GM10847 (cell line): Measurements from ENCODE around the gene MRPL18.

Experiments used
- POLR2A ChIP-seq: IDR thresholded peaks from 2 replicates; pipeline ENCODE4 v1.6.1; 2011; ENCODE audit not compliant: insufficient read length; ENCODE audit errors: extremely low read depth

Gene MRPL18

DNA sequence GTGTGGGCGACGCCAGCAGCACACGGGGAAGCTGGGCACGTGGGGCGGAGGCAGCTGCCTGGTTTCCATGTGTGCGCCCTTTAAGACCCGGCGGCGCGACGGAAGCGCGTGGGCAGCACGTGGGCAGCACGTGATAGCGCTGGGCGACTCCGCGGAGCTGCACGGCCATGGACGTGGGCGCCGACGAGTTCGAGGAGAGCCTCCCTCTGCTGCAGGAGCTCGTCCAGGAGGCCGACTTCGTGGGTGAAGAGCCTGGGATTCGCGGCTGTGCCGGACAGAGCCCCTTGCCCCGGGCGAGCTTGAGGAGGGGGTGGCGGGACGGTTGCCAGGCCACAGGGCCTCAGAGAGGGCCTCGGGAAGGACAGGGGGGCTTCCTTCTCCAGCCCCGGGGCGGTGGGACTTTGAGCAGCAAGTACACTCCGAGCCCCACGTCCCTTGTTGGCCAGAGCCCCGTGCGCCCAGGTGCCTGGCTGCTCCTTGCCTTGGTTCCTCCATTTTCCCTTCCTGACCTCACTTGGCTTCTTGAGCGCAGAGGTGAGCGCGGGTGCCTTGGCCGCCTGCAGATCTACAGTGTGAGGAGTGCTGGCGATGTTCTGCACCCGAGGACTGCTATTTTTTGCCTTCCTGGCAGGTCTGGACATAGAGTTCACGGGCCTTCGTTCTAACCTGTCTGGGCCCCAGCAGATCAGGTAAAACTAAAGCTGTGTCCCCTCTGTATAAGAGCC is 10.0 kb downstream of the MRPL18 start, which contains the start of gene PNLDC1:
TSS of gene PNLDC1 (plus strand) at position 136 of the 725 bp plus-strand sequence. CDS start at position 168, 32 bp downstream.
- no peak for TF ChIP-seq POLR2A

DNA sequence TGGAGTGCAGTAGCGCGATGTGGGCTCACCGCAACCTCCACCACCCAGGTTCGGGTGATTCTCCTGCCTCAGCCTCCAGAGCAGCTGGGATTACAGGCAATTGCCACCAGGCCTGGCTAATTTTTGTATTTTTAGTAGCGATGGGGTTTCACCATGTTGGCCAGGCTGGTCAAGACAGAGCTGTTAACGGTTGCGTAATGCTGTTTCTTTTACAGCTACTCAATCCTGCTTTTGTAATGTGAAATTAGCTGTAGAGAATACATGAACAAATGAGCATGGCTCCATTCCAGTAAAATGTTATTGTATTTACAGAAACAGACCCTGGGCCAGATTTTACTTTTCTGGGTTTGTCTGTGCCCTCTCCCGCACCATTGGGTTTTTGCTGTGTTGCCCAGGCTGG is 11.7 kb downstream of the MRPL18 start:
- no peak for TF ChIP-seq POLR2A

DNA sequence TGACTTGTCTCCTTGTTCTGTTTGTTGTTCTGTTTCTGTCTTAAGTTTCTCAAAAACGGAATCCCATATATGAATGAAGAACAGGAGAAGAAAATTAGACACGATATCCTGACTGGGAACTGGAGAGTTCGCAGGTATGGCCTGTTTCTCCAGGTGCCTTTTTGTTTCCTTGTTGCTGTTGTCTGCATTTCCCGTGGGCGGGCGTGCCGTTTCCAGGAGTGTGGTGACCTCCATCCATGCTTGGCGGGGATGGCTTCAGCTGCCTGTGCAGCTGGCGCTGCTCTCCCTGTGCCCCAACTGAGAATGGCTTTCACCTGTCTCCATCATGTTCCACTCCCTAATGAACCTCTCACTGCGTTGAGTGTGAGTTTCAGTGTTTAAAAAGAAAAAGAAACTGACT is 14.2 kb downstream of the MRPL18 start:
- TF ChIP-seq POLR2A: no peak

DNA sequence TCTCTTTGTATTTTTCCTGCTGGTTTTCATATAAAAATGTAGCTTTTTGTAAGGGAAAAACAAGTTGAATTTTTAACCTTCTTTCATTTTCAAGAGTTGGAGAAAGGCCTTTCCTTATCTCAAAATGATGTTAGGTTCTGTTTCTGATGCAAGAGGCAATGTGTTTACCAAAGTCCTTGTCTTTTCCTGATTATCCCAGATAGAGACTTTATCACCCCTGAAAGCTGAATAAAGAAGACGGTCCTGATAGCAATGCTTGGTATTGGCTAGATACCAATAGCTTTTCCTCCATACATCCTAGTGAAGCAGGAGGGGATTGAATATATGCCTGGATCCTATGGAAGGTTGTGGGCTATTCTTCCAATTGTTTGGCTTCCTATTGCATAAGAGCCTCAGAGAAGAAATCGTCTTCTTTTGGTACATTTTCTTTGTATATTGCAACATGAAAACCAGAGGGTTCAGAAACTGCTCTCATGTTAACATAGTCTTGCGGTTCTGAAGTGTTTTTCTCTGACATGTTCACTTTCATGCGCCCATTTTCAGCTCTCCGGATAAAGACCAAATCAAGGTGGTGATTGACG is 15.3 kb downstream of the MRPL18 start:
- no peak for TF ChIP-seq POLR2A

DNA sequence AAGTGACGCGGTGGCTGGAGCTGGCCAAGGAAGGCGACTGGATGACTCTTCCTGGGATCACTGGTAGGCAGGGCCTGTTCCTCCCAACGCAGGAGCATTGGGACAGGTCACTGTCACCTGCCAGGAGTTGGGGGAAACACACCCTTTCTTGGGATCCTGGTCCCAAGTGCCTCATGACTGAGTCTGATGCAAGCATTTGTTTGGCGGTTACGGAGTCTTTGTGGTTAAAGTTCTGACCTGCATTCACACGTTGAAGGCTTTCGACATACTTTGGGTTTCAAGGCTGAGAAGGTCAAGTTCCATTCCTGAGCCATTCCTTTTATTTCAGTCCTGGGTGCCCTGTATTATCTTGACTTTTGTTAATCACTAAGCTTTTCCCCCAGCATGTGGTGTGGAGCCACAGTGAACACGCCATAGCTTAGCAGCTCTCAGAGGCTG is 15.8 kb downstream of the MRPL18 start:
- TF ChIP-seq POLR2A: no peak

DNA sequence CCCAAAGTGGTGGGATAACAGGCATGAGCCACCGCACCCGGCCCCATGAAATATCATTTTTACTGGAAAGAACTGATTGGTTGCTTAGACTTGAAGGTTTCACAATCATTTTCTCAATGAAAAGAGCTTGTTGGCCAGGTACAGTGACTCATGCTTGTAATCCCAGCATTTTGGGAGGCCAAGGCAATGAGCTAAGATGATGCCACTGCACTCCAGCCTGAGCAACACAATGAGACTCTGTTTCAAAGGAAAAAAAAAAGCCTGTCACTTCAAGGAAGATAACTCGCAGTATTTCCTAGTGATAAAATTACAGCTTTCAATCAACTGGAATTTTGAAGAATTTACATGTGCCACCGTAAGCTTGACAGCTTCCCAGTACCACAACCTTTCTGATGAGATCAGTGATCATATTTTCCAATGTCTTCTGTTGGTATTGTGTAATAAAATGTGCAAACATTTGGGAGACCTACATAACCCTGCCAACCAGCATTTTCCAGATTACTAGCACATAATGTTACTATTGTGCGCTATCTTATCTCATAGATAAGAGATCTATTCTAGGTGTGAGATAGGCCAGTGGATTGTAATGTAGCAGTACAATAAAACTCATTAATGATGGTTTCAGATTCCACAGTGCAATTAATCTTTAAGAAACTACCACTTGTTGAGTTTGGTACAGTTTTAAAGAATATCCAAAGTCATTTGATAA is 17.0 kb downstream of the MRPL18 start:
- TF ChIP-seq POLR2A: no peak

DNA sequence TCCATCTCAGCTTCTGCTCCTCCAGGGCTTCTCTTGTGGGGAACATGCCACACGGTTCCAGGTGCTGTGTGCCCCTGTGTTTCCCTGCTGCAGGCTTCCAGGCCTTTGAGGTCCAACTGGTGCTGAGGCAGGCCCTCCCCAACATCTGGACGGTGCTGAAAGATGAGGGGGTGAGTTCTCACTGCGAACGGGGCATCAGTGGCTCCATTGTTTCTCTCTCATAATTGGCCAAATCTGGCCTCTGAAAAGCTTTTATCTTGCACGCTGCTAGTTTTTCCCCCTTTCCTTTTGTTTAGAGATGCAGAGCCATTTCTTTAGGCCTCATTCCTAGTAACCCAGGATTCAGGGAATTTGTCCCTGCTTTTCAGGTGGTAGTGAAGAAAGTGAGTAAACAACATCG is 18.4 kb downstream of the MRPL18 start:
- TF ChIP-seq POLR2A: no peak

DNA sequence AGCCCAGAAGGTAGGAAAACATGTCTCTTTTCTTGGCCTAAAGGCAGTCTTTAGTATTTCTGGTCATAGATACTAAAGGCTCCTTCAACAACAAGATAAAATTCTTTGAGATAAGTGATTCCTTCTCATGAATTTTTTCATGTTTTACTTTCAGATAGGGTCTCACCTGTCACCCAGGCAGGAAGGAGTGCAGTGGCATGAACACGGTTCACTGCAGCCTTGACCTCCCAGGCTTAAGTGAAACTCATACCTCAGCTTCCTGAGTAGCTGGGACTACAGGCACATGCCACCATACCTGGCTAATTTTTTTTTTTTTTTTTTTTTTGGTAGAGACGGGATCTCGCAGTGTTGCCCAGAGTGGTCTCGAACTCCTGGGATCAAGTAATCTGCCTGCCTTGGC is 18.9 kb downstream of the MRPL18 start:
- no peak for TF ChIP-seq POLR2A

DNA sequence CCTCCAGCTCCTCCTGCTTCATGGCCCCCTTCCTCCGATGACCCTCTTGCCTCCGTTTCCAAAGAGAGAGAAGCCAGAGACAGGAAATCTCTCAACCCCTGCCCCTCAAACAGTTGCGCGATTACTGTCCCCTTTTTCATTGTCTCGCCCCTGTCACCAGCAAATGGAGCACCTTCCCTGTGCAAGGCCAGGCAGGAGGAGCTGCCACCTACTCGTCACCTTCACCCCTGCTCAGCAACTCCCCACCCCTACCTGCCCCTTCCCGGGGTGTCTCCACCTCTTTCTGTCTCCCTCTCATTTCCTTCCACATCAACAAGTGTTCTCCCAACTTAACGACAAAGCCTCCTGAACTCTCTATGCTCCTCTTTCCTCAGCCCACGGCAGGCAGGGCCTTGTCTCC is 23.5 kb downstream of the MRPL18 start:
- TF ChIP-seq POLR2A: no peak

DNA sequence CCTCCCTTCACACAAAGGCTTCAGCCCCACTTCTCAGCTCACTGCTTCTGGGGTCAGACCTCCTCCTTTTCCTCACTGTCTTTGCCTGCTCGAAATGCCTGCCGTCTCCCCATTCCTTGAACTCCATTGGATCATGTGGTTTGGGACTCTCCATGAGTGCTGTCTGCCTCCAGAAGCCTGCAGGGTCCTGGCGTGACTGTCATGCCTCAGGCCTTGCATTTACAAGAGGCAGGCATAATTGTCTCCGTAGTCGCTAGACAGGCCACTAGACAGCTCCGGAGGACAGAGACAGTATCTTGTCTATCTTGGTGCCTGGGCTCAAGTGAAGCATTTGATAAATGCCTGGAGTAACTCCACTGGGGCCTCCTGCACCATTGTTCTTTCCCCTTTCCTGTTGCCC is 25.1 kb downstream of the MRPL18 start:
- no peak for TF ChIP-seq POLR2A

DNA sequence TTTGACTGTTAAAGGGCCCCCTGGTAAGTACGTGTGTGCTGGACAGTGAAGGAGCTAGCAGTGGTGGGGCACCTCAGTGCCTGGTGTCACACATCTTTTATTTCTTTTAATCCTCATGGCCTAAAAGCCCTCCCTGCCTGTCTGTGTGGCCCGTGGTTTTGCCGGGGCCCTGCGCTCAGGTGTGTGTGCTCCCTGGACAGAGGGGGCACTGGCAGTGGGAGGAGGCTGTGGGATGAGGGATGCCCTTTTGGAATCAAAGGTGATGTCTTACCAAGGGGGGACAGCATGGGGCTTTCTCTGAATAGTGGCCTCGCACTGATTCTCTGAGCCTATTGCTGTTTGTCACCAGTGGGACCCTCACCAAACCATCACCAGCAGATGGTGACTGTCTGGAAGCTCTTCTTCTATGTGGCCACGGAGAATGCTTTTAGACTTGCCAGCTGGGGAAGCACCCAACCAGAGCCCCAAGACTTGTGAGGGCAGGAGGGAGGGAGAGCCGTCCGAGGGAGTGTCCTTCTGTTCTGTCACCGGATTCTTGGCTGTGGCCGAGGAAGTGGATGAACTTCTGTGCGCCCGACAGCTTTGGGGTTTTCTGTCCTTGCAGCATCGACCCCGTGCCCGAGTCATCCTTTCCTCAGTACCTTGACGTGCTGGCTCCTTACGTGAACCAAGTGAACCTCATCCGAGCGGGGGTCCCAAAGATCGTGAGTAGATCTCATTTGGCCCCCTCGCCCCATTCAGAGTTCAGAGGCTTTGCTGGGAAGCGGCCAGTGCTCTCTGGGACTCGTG is 27.9 kb downstream of the MRPL18 start:
- TF ChIP-seq POLR2A: no peak

DNA sequence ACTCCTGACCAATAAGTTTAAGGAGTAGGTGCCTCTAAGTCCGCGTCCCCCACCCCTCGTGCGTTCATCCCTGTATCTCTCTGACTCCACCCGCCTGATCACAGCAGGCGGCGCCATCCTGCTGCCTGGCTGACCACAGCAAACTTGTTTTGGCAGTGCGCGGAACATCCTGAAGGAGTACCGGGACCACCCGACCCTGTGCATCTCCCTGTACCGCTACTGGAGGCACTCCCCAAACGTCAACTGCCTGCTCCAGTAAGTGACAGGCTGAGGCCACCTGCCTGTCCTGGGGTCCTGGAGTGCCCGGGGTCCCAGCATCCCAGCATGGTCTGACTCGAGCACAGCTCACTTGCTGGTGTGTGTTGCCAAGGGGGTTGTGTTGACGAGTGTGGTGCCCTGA is 28.8 kb downstream of the MRPL18 start:
- no peak for TF ChIP-seq POLR2A

DNA sequence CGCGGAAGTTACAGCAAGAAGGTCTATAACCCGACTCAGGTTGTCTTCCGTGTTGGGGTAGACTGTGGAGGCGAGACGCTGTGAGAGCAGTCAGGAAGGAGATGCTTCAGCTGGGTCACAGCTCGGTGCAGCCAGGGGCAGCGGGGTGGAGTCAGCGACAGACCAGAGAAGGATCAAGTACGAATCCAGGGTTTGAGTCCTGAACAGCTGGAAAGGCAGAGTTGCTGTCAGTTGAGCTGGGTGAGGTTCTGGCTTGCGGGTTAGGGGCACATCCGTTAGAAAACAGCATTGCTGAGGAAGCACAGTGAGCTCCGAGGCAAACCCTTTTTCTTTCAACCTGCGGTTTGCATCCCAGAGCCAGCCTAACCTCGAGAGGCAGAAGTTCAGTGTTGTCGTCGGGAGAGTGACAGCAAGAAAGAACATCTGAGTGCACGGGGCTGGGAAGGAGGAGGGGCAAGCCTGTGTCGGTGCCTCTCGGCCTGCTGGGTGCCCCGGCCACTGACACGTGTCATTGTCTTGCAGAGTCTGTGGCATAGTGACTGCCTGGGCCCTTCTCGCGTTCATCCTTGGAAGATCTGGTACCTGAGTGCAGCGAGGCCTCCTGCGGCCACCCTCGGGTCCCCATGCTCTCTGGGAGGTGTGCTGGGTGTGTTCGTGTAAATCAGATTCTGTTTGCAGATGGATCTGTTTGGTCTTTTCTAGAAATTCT is 29.8 kb downstream of the MRPL18 start:
- no peak for TF ChIP-seq POLR2A

DNA sequence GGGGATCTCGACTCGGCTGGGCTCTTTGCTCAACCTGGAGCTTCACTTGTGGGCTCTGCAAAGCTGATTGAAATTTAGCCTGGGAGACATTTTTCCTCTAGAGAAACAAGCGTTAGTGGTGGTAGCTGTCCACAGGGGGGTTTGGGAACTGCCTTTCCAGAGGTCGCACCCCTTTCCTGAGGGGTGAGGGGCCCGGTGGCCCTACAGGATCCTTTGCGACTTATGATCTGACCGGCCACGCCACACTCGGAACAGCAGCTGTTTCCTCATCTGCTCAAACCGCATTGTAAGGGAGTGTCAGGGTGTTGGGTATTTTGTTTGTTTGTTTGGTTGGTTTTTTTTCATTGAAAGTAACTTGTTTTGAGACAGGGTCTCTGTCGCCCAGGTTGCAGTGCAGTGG is 30.9 kb downstream of the MRPL18 start:
- no peak for TF ChIP-seq POLR2A

DNA sequence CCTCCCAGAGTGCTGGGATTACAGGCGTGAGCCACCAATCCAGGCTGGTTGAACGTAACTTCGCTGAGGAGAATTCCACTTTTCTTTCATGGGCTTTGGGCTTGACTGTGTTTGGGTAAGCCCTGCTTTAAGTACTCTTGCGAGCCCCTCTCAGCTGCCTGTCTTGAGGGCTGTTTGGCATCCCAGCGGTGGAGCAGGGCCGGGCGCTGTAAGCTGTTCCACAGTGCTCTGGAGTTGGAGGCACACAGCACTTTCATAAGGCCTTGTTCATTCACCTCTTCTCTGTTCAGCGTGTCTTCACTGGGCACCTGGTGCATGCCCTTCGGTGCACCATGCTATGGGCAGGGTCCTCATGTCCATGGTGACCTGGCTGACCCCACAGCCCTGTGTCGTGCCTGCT is 31.5 kb downstream of the MRPL18 start:
- TF ChIP-seq POLR2A: no peak

DNA sequence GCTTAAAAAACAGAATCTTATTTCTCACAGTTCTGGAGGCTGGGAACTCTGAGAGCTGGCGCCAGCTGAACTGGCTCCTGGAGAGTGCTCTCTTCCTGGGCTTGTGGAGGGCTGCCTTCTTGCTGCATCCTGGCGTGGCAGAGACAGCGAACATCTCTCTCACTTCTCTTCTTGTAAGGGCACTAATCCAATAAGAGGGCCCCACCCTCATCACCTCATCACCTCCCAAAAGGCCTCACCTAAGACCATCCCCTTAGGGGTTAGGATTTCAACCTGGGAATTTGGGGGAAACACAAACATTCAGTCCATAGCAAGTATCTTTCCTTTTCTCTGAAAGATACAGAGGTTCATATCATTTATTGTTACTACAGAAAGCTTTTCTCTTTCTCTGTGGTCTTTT is 33.7 kb downstream of the MRPL18 start:
- TF ChIP-seq POLR2A: no peak

DNA sequence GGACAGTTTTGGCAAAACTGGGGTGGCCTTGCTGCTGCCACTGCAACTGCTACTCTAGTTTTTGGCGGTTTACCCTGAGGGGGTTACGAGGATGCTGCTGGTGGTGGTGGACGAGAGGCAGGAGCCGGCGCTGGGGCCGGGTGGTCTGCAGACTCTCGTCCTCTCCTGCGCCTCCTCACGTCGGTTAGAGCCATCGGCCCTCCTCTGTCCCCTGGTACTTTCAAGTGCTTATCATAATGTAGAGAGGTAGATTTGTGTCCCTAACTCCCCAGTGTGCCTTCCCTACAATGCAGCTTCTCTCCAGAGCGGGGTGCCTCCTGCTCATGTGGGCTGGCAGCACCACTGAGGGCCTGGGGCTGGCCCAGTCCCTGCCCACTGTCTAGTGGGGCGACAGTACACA is 35.7 kb downstream of the MRPL18 start:
- no peak for TF ChIP-seq POLR2A
